ENCODE data around the gene ITGB7. TPM values are rescaled to one million over a fixed set of nuclear protein-coding genes. Genes with fewer than 3 reads are reported as not detected.

Gene ITGB7
- total and polyA plus RNA-seq, 2 of the 4 experiments (the other 2 are of a cell fraction), result 0.18 to 0.44 TPM

DNA sequence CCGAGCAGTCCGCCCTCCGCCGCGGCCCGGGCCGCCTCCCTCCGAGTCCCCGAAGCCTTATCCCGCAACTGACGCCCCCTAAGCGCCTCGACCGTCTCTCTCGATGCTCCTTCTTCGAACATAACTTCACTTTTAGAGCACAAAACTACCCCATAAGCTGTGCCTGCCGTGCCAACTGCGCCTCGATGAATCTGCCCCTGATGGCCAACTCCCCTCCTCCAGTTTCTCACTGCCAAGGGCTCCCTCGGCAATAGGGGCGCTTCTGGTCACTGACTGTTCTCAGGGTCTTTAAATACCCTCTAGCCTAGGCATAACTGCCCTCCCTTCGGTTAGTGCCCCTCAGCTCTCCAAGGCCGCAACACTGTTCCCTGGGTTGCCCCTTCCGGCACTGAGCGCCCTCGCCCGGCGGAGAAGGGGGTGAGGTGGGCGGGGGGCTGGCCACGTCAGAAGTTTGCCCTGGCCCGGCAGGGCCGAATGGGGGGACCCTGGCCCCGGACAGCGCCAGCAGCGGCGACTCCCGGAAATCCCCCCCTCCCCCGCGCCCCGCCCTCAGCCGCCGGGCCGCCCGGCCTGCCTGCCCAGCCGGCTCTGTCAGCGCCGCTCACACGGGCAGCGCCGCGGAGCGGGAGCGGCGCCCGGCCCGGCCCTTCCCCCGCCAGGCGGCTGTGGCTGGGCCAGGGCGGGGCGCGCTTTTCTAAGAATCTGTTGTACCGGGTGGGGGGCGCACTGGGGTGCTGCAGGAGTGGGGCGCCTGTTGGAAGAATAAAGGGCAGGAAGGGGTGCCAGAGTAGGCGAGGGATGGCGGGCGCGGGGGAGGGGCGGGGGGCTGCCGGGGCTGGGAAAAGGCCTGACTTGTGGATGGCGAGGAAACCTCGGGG, 14.4 kb upstream of the ITGB7 start (continued):
- TF ChIP-seq ELK1 (IDR thresholded peaks at IDR 0.05; ENCODE audit: borderline replicate concordance, low read depth, low read length), result no peak
- peak; percentile 29; the same call in 1 of the 2 replicates for TF ChIP-seq MXI1 (IDR thresholded peaks at IDR 0.05; ENCODE audit: borderline replicate concordance, low read depth, low read length)
